Measurements from ENCODE around the gene IL17REL. TPM values are rescaled to one million over a fixed set of nuclear protein-coding genes. Genes with fewer than 3 reads are reported as not detected.

Gene IL17REL
- polyA plus RNA-seq, 3 donors = not detected

- TF ChIP-seq, protein P1, sequence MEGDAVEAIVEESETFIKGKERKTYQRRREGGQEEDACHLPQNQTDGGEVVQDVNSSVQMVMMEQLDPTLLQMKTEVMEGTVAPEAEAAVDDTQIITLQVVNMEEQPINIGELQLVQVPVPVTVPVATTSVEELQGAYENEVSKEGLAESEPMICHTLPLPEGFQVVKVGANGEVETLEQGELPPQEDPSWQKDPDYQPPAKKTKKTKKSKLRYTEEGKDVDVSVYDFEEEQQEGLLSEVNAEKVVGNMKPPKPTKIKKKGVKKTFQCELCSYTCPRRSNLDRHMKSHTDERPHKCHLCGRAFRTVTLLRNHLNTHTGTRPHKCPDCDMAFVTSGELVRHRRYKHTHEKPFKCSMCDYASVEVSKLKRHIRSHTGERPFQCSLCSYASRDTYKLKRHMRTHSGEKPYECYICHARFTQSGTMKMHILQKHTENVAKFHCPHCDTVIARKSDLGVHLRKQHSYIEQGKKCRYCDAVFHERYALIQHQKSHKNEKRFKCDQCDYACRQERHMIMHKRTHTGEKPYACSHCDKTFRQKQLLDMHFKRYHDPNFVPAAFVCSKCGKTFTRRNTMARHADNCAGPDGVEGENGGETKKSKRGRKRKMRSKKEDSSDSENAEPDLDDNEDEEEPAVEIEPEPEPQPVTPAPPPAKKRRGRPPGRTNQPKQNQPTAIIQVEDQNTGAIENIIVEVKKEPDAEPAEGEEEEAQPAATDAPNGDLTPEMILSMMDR (IDR thresholded peaks at IDR 0.05) = no peak
- Histone ChIP-seq H3K36me3 (replicated peaks in 1 of 2; ENCODE audit: control insufficient read depth in 1 of 2, insufficient read depth in 2 of 2, low read length in 2 of 2) (no peaks in the 10 kb centered on the region), H3K4me3 (replicated peaks in 1 of 3; ENCODE audit: low read depth in 2 of 3, low read length in 3 of 3) (no peak overlapping the region), H3K4me1 (ENCODE audit: control insufficient read depth in 1 of 2, insufficient read depth in 2 of 2, low read length in 2 of 2) (peaks cover 24 to 36% of the 10 kb centered on the region in 2 donors), H3K27ac (ENCODE audit: low read depth in 1 of 2, low read length in 2 of 2) (no peak overlapping the region), H2AFZ (ENCODE audit: insufficient read depth, low read depth, low read length, poor library complexity, severe bottlenecking) (no peak overlapping the region), H3K9ac (ENCODE audit: insufficient read depth, low read length, poor library complexity, severe bottlenecking) (no peak overlapping the region), H3K4me2 (replicated peaks; ENCODE audit: extremely low read depth, low read length, poor library complexity, severe bottlenecking) (no peak overlapping the region), H3K27me3 (ENCODE audit: control insufficient read depth in 2 of 2, insufficient read depth in 2 of 2, low read length in 2 of 2) (peaks cover 0 to 11% of the 10 kb centered on the region in 2 donors), H3K9me3 (replicated peaks in 1 of 2; ENCODE audit: control insufficient read depth in 1 of 2, insufficient read depth in 1 of 2, low read length in 2 of 2) (no peaks in the 10 kb centered on the region), H4K20me1 (ENCODE audit: insufficient read depth, low read length) (peaks cover 7% of the 10 kb centered on the region), H3K79me2 (ENCODE audit: insufficient read depth, low read length) (no peaks in the 10 kb centered on the region)
- H3K4me3 Mint-ChIP-seq = no peak overlapping the region
- H3K36me3 Mint-ChIP-seq = peaks cover 0 to 2% of the 10 kb centered on the region in 2 donors
- peaks cover 1 to 8% (median 5%) of the 10 kb centered on the region in 3 donors for H3K27me3 Mint-ChIP-seq (ENCODE audit: low read depth in 3 of 3)
- peak in 2 of 3 donors; percentile 40 to 57 for DNase-seq
- intact Hi-C loops (cut with micrococcal nuclease) = no loop called here
- H3K4me1 Mint-ChIP-seq = peaks cover 20% of the 10 kb centered on the region
- H3K27ac Mint-ChIP-seq = no peak overlapping the region
- no peaks in the 10 kb centered on the region for H3K9me3 Mint-ChIP-seq
- 87% methylated on average over 5 of the region's 5 CpGs for WGBS (ENCODE audit: insufficient coverage)
These were observed 39.3 kb downstream of the IL17REL start for GRCh38 chr22:49973018-49973961.

DNA sequence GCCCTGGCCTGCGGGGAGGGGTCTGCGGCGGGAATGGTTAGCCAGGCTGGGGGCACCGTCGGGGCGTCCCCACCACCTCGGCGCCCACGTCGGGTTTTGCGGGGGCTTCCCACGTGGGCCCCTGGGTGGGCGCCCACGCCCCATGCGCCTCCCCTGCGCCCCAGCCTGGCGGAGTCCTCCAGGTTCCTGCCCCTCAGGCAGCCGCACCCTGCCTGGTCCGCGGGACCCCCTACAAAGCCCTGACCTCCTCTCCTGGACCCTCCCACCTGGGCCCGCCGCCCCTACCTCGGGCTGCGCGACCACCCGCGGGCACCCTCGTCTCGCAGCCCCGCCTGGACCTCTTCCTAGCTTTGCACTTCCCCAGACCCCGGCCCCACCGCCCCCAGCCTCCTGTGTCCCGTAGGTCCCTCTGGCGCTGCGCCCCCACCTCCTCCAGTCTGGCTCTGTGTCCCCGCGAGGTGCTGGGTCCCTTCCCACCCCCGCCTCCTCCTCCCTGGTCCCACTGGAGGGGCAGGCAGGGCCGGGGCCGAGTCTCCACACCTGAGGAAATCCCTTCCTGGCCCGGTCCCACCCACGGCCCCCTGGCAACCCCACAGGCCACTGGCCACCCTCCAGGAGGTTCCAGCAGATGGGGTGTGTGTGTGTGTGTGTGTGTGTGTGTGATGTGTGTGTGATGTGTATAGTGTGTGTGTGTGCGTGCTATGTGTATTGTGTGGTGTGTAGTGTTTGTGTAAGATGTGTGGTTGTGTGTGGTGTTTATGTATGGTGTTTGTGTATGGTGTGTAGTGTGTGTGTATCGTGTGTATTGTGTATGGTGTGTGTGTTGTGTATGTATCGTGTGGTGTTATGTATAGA lies 40.2 kb downstream of the IL17REL start:
- WGBS (ENCODE audit: insufficient coverage) = 56% methylated on average over 39 of the region's 45 CpGs

More for the DNA sequence above, 40.2 kb downstream of the IL17REL start:
- no peak overlapping the region for H3K4me3 ChIP-seq (replicated peaks in 1 of 3; ENCODE audit: low read depth in 2 of 3, low read length in 3 of 3)
- peaks cover 3% of the 10 kb centered on the region for H3K79me2 ChIP-seq (ENCODE audit: insufficient read depth, low read length)
- peaks cover 29% of the 10 kb centered on the region for H3K4me1 Mint-ChIP-seq
- H3K4me1 ChIP-seq (ENCODE audit: control insufficient read depth in 1 of 2, insufficient read depth in 2 of 2, low read length in 2 of 2) = peaks cover 33 to 45% of the 10 kb centered on the region in 2 donors
- H3K36me3 Mint-ChIP-seq = peaks cover 0 to 6% of the 10 kb centered on the region in 2 donors
- H3K4me3 Mint-ChIP-seq = no peak overlapping the region
- no peak overlapping the region for H3K9ac ChIP-seq (ENCODE audit: insufficient read depth, low read length, poor library complexity, severe bottlenecking)
- no peaks in the 10 kb centered on the region for H3K9me3 Mint-ChIP-seq
- peaks cover 1 to 11% (median 2%) of the 10 kb centered on the region in 3 donors for H3K27me3 Mint-ChIP-seq (ENCODE audit: low read depth in 3 of 3)
- H2AFZ ChIP-seq (ENCODE audit: insufficient read depth, low read depth, low read length, poor library complexity, severe bottlenecking) = no peak overlapping the region
- H4K20me1 ChIP-seq (ENCODE audit: insufficient read depth, low read length) = peaks cover 11% of the 10 kb centered on the region
- H3K4me2 ChIP-seq (replicated peaks; ENCODE audit: extremely low read depth, low read length, poor library complexity, severe bottlenecking) = peak overlapping the region; percentile 81
- H3K27me3 ChIP-seq (ENCODE audit: control insufficient read depth in 2 of 2, insufficient read depth in 2 of 2, low read length in 2 of 2) = peaks cover 0 to 10% of the 10 kb centered on the region in 2 donors
- H3K27ac ChIP-seq (ENCODE audit: low read depth in 1 of 2, low read length in 2 of 2) = no peak overlapping the region
- no peaks in the 10 kb centered on the region for H3K36me3 ChIP-seq (replicated peaks in 1 of 2; ENCODE audit: control insufficient read depth in 1 of 2, insufficient read depth in 2 of 2, low read length in 2 of 2)
- intact Hi-C loops (cut with micrococcal nuclease) = no loop called here
- no peaks in the 10 kb centered on the region for H3K9me3 ChIP-seq (replicated peaks in 1 of 2; ENCODE audit: control insufficient read depth in 1 of 2, insufficient read depth in 1 of 2, low read length in 2 of 2)
- no peak overlapping the region for H3K27ac Mint-ChIP-seq
- TF ChIP-seq, protein P1 (IDR thresholded peaks at IDR 0.05) = no peak
- DNase-seq = peak in 2 of 3 donors; percentile 23 to 30

Data from CD14-positive monocyte (primary cell).